ENCODE data around the gene RIPOR2. TPM values are rescaled to one million over a fixed set of nuclear protein-coding genes. Genes with fewer than 3 reads are reported as not detected.
A peak's percentile ranks its signal among the peaks of the same experiment; 100 is the strongest.

The RIPOR2 gene
- total and polyA plus RNA-seq, 2 experiments from 2014 or later: 9.5 to 22.5 TPM

DNA sequence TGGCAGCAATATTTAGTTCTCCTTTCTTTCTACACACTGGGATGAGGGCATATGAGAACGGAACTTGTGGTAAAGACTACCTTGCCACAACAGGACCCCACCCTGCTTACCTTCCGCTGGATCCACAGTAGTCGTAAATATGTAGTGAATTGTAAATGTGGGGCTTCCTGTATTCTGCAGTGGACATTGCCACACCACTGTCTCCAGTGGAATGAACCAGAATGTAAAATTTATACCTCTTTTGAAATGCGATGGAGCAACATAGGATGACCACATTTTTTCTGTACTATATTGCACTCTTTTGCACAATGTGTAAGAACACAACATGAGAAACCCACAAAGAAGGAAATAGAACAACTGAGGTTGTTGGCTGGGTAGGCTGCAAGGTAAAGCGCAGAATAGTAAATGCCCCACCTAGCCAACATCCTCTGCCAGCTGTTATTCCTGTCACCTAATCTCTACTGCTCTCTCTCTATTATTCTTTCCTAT, 16.1 kb upstream of the RIPOR2 start:
- H2AFZ ChIP-seq: peak overlapping the region; percentile 20; the same call in 1 of the 2 replicates
- peaks cover 18% of the 10 kb centered on the region for H3K4me1 Mint-ChIP-seq
- no peak for ATAC-seq
- peaks cover 13% of the 10 kb centered on the region for H3K4me1 ChIP-seq (ENCODE audit: insufficient read depth)
- H3K9me2 ChIP-seq (ENCODE audit: insufficient read depth): 0 out of 2 replicates have a peak, but pooled peaks cover 7% of the 10 kb centered on the region
- H3K27me3 ChIP-seq (ENCODE audit: insufficient read depth): no peaks in the 10 kb centered on the region
- no peak for TF ChIP-seq EZH2phosphoT487 (IDR thresholded peaks at IDR 0.05; ENCODE audit: unreplicated experiment)
- TF ChIP-seq, protein P1, sequence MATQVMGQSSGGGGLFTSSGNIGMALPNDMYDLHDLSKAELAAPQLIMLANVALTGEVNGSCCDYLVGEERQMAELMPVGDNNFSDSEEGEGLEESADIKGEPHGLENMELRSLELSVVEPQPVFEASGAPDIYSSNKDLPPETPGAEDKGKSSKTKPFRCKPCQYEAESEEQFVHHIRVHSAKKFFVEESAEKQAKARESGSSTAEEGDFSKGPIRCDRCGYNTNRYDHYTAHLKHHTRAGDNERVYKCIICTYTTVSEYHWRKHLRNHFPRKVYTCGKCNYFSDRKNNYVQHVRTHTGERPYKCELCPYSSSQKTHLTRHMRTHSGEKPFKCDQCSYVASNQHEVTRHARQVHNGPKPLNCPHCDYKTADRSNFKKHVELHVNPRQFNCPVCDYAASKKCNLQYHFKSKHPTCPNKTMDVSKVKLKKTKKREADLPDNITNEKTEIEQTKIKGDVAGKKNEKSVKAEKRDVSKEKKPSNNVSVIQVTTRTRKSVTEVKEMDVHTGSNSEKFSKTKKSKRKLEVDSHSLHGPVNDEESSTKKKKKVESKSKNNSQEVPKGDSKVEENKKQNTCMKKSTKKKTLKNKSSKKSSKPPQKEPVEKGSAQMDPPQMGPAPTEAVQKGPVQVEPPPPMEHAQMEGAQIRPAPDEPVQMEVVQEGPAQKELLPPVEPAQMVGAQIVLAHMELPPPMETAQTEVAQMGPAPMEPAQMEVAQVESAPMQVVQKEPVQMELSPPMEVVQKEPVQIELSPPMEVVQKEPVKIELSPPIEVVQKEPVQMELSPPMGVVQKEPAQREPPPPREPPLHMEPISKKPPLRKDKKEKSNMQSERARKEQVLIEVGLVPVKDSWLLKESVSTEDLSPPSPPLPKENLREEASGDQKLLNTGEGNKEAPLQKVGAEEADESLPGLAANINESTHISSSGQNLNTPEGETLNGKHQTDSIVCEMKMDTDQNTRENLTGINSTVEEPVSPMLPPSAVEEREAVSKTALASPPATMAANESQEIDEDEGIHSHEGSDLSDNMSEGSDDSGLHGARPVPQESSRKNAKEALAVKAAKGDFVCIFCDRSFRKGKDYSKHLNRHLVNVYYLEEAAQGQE (IDR thresholded peaks at IDR 0.05; ENCODE audit: unreplicated experiment): no peak
- no peak for TF ChIP-seq NANOG (IDR thresholded peaks at IDR 0.05; ENCODE audit: borderline replicate concordance)
- no peak for TF ChIP-seq EZH2 (IDR thresholded peaks at IDR 0.05; ENCODE audit: low read depth, unreplicated experiment)
- TF ChIP-seq ZNF331 (CRISPR knock-in tag; IDR thresholded peaks at IDR 0.05; ENCODE audit: low read depth): no peak
- no peak for TF ChIP-seq STAT1 (IDR thresholded peaks at IDR 0.05; ENCODE audit: unreplicated experiment)
- TF ChIP-seq, protein P2, sequence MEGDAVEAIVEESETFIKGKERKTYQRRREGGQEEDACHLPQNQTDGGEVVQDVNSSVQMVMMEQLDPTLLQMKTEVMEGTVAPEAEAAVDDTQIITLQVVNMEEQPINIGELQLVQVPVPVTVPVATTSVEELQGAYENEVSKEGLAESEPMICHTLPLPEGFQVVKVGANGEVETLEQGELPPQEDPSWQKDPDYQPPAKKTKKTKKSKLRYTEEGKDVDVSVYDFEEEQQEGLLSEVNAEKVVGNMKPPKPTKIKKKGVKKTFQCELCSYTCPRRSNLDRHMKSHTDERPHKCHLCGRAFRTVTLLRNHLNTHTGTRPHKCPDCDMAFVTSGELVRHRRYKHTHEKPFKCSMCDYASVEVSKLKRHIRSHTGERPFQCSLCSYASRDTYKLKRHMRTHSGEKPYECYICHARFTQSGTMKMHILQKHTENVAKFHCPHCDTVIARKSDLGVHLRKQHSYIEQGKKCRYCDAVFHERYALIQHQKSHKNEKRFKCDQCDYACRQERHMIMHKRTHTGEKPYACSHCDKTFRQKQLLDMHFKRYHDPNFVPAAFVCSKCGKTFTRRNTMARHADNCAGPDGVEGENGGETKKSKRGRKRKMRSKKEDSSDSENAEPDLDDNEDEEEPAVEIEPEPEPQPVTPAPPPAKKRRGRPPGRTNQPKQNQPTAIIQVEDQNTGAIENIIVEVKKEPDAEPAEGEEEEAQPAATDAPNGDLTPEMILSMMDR (conservative IDR thresholded peaks at IDR 0.05; ENCODE audit: low read depth in 2 of 2): no peak
- no peak for TF ChIP-seq JUNB (IDR thresholded peaks at IDR 0.05; ENCODE audit: unreplicated experiment)
- TF ChIP-seq, protein P3, sequence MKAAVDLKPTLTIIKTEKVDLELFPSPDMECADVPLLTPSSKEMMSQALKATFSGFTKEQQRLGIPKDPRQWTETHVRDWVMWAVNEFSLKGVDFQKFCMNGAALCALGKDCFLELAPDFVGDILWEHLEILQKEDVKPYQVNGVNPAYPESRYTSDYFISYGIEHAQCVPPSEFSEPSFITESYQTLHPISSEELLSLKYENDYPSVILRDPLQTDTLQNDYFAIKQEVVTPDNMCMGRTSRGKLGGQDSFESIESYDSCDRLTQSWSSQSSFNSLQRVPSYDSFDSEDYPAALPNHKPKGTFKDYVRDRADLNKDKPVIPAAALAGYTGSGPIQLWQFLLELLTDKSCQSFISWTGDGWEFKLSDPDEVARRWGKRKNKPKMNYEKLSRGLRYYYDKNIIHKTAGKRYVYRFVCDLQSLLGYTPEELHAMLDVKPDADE (IDR thresholded peaks at IDR 0.05): no peak
- no peak for TF ChIP-seq POLR2AphosphoS5 (IDR thresholded peaks at IDR 0.05; ENCODE audit: low read depth)
- TF ChIP-seq, protein P4, sequence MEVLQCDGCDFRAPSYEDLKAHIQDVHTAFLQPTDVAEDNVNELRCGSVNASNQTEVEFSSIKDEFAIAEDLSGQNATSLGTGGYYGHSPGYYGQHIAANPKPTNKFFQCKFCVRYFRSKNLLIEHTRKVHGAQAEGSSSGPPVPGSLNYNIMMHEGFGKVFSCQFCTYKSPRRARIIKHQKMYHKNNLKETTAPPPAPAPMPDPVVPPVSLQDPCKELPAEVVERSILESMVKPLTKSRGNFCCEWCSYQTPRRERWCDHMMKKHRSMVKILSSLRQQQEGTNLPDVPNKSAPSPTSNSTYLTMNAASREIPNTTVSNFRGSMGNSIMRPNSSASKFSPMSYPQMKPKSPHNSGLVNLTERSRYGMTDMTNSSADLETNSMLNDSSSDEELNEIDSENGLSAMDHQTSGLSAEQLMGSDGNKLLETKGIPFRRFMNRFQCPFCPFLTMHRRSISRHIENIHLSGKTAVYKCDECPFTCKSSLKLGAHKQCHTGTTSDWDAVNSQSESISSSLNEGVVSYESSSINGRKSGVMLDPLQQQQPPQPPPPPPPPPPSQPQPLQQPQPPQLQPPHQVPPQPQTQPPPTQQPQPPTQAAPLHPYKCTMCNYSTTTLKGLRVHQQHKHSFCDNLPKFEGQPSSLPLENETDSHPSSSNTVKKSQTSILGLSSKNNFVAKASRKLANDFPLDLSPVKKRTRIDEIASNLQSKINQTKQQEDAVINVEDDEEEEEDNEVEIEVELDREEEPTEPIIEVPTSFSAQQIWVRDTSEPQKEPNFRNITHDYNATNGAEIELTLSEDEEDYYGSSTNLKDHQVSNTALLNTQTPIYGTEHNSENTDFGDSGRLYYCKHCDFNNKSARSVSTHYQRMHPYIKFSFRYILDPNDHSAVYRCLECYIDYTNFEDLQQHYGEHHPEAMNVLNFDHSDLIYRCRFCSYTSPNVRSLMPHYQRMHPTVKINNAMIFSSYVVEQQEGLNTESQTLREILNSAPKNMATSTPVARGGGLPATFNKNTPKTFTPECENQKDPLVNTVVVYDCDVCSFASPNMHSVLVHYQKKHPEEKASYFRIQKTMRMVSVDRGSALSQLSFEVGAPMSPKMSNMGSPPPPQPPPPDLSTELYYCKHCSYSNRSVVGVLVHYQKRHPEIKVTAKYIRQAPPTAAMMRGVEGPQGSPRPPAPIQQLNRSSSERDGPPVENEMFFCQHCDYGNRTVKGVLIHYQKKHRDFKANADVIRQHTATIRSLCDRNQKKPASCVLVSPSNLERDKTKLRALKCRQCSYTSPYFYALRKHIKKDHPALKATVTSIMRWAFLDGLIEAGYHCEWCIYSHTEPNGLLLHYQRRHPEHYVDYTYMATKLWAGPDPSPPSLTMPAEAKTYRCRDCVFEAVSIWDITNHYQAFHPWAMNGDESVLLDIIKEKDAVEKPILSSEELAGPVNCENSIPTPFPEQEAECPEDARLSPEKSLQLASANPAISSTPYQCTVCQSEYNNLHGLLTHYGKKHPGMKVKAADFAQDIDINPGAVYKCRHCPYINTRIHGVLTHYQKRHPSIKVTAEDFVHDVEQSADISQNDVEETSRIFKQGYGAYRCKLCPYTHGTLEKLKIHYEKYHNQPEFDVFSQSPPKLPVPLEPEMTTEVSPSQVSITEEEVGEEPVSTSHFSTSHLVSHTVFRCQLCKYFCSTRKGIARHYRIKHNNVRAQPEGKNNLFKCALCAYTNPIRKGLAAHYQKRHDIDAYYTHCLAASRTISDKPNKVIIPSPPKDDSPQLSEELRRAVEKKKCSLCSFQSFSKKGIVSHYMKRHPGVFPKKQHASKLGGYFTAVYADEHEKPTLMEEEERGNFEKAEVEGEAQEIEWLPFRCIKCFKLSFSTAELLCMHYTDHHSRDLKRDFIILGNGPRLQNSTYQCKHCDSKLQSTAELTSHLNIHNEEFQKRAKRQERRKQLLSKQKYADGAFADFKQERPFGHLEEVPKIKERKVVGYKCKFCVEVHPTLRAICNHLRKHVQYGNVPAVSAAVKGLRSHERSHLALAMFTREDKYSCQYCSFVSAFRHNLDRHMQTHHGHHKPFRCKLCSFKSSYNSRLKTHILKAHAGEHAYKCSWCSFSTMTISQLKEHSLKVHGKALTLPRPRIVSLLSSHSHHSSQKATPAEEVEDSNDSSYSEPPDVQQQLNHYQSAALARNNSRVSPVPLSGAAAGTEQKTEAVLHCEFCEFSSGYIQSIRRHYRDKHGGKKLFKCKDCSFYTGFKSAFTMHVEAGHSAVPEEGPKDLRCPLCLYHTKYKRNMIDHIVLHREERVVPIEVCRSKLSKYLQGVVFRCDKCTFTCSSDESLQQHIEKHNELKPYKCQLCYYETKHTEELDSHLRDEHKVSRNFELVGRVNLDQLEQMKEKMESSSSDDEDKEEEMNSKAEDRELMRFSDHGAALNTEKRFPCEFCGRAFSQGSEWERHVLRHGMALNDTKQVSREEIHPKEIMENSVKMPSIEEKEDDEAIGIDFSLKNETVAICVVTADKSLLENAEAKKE (CRISPR knock-in tag; IDR thresholded peaks at IDR 0.05): no peak
- no peak for TF ChIP-seq ZNF114 (CRISPR knock-in tag; IDR thresholded peaks at IDR 0.05)
- TF ChIP-seq CREB1 (CRISPR knock-in tag; IDR thresholded peaks at IDR 0.05; ENCODE audit: low read depth): no peak
- no peaks in the 10 kb centered on the region for H4K20me1 ChIP-seq (replicated peaks; ENCODE audit: insufficient read depth)
- H3F3A ChIP-seq (replicated peaks; ENCODE audit: low read depth): no peaks in the 10 kb centered on the region
- H3K27ac ChIP-seq (ENCODE audit: low read depth): no peak overlapping the region
- no peaks in the 10 kb centered on the region for H3K36me3 ChIP-seq (ENCODE audit: insufficient read depth)
- no peak for DNase-seq (ENCODE audit: low spot score)
- H3K9me3 Mint-ChIP-seq: no peaks in the 10 kb centered on the region; the same call in 2 of the 3 replicates
- H3K4me2 ChIP-seq: no peak overlapping the region
- H3K4me3 Mint-ChIP-seq: no peak overlapping the region
- no peaks in the 10 kb centered on the region for H3K36me3 Mint-ChIP-seq (ENCODE audit: low read depth)
- no peaks in the 10 kb centered on the region for H3K27me3 Mint-ChIP-seq (ENCODE audit: insufficient read depth, low read depth, poor library complexity)
- H3K4me3 ChIP-seq: no peak overlapping the region
- H3K79me2 ChIP-seq (replicated peaks; ENCODE audit: insufficient read depth): no peaks in the 10 kb centered on the region
- no peak overlapping the region for H3K27ac Mint-ChIP-seq

Data from GM23338 (cell line).